Smooth muscle cell (in vitro differentiated cells): ENCODE data around the gene BORCS5. TPM values are rescaled to one million over a fixed set of nuclear protein-coding genes. Genes with fewer than 3 reads are reported as not detected.

Experiments used
- DNase-seq: peaks from one replicate; lab custom pipeline; 2025; ENCODE audit not compliant: unreplicated experiment; lab: John Stamatoyannopoulos, UW
- H2AFZ ChIP-seq: fragments of 200-600 bp; sonication (generic); 2 replicates; pipeline ENCODE4 v1.6.0; 2016; ENCODE audit warnings: antibody characterized with exemption, low read depth, mild to moderate bottlenecking
- H3F3A ChIP-seq: fragments of 200-600 bp; sonication (generic); 2 replicates; pipeline ENCODE4 v1.6.0; 2017; ENCODE audit warnings: antibody characterized with exemption, low read depth
- H3K27ac ChIP-seq: fragments of 200-600 bp; sonication (generic); 2 replicates; pipeline ENCODE4 v1.5.1; 2016; ENCODE audit warnings: low read depth, mild to moderate bottlenecking
- H3K27me3 ChIP-seq: fragments of 200-600 bp; sonication (generic); 2 replicates; pipeline ENCODE4 v1.6.1; 2016; ENCODE audit warnings: low read depth, mild to moderate bottlenecking
- H3K36me3 ChIP-seq: fragments of 200-600 bp; sonication (generic); 2 replicates; pipeline ENCODE4 v1.5.1; 2016; ENCODE audit warnings: low read depth
- H3K4me1 ChIP-seq: fragments of 200-600 bp; sonication (generic); 2 replicates; pipeline ENCODE4 v1.5.1; 2016; ENCODE audit warnings: low read depth
- H3K4me2 ChIP-seq: fragments of 200-600 bp; sonication (generic); 2 replicates; pipeline ENCODE4 v1.6.0; 2016; ENCODE audit warnings: mild to moderate bottlenecking
- H3K4me3 ChIP-seq: fragments of 200-600 bp; sonication (generic); 2 replicates; pipeline ENCODE4 v1.5.1; 2016; ENCODE audit warnings: mild to moderate bottlenecking
- H3K79me2 ChIP-seq: fragments of 200-600 bp; sonication (generic); 2 replicates; pipeline ENCODE4 v1.6.0; 2016; ENCODE audit warnings: low read depth, mild to moderate bottlenecking
- H3K9ac ChIP-seq: fragments of 200-600 bp; sonication (generic); 2 replicates; pipeline ENCODE4 v1.6.0; 2016; ENCODE audit warnings: low read depth
- H3K9me3 ChIP-seq: fragments of 200-600 bp; sonication (generic); replicated peaks from 2 replicates; pipeline ENCODE4 v1.5.1; 2016; ENCODE audit warnings: low read depth
- H4K20me1 ChIP-seq: fragments of 200-600 bp; sonication (generic); 2 replicates; pipeline ENCODE4 v1.6.0; 2016; ENCODE audit warnings: low read depth
- WGBS: methylation state at CpG from one replicate; pipeline ENCODE4 v1.1.7; 2016; ENCODE audit warnings: low lambda C conversion rate; 5-methylcytosine and 5-hydroxymethylcytosine counted together
- polyA plus RNA-seq: library from polyadenylated mRNA; unstranded; fragments of >200 nt; fragmentation: Nextera tagmentation; extraction: Ambion mirVana; gene quantifications from 2 replicates; pipeline ENCODE4 v1.2.1, GENCODE V29; 2016
- total RNA-seq: library from RNA; depleted of rRNA; stranded (reverse); fragments of >200 nt; gene quantifications from 2 replicates; pipeline ENCODE4 v1.2.3, GENCODE V29; 2014
- TF ChIP-seq, protein P1 (sequence below): fragments of 200-600 bp; sonication (generic); IDR thresholded peaks from 2 replicates; pipeline ENCODE4 v1.5.1; 2017; ENCODE audit warnings: borderline replicate concordance, mild to moderate bottlenecking, antibody characterized with exemption; ENCODE audit not compliant: insufficient read depth, poor library complexity, severe bottlenecking

BORCS5 gene
- total and polyA plus RNA-seq, 2 experiments from 2014 or later = 11.2 to 11.7 TPM

DNA sequence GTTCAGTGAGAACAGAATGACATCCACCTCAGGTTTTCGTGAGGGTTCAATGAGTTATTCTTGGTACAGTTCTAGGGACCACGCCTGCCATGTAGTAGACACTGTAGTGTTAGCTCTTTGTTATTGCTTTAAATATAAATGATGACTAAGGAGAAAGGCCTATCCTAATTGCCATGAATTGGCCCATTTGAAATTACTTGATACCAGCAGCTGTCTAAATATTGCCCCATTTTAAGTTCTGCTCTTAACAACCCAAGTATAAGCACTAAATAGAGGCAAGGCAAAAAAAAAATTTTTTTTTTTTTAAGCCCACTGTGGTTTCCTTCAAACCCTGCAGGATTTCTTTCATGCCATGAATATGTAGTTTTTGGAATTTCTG, 84.5 kb downstream of the BORCS5 start:
- no peaks in the 10 kb centered on the region for H3K27me3 ChIP-seq
- TF ChIP-seq, protein P1, sequence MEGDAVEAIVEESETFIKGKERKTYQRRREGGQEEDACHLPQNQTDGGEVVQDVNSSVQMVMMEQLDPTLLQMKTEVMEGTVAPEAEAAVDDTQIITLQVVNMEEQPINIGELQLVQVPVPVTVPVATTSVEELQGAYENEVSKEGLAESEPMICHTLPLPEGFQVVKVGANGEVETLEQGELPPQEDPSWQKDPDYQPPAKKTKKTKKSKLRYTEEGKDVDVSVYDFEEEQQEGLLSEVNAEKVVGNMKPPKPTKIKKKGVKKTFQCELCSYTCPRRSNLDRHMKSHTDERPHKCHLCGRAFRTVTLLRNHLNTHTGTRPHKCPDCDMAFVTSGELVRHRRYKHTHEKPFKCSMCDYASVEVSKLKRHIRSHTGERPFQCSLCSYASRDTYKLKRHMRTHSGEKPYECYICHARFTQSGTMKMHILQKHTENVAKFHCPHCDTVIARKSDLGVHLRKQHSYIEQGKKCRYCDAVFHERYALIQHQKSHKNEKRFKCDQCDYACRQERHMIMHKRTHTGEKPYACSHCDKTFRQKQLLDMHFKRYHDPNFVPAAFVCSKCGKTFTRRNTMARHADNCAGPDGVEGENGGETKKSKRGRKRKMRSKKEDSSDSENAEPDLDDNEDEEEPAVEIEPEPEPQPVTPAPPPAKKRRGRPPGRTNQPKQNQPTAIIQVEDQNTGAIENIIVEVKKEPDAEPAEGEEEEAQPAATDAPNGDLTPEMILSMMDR = no peak
- no peaks in the 10 kb centered on the region for H3K79me2 ChIP-seq
- no peaks in the 10 kb centered on the region for H3K36me3 ChIP-seq
- no peak overlapping the region for H3K9ac ChIP-seq
- H4K20me1 ChIP-seq = peaks cover 7% of the 10 kb centered on the region
- H2AFZ ChIP-seq = no peak overlapping the region
- peaks cover 5% of the 10 kb centered on the region for H3K4me1 ChIP-seq
- WGBS = 98% methylated on average over 2 of the region's 2 CpGs
- H3K4me2 ChIP-seq = peak overlapping the region; percentile 52
- H3K27ac ChIP-seq = peak overlapping the region; percentile 81
- DNase-seq = no peak
- no peak overlapping the region for H3K4me3 ChIP-seq
- no peaks in the 10 kb centered on the region for H3K9me3 ChIP-seq
- H3F3A ChIP-seq = peaks cover 15% of the 10 kb centered on the region

DNA sequence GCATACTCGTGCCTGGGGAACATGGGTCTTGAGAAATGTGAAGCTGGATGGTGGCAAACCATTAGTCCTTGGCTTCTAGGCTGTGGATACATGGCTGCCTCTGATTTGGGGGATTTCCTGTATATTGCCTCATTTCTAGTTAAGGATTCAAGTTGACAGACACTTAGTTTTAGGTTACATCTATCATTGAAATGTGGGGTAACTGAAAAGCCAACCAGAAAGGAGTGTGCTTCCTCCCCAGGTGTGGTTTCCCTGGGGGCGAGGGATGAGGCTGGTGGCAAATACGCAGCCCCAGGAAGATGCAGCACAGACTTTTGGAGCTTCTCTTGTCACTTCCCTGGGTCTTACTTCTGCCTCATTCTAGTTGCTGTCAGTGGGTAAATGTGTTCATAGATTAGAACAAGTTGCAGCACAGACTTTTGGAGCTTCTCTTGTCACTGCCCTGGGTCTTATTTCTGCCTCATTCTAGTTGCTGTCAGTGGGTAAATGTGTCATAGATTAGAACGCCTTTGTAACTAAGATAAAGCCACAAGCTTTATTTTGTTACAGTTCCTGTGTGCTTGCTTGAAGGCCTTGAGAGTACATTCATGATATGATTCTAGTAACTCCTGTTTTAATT, 85.1 kb downstream of the BORCS5 start:
- Histone ChIP-seq H4K20me1 (peaks cover 7% of the 10 kb centered on the region), H3K4me1 (peaks cover 5% of the 10 kb centered on the region), H3K9me3 (no peaks in the 10 kb centered on the region), H3K27me3 (no peaks in the 10 kb centered on the region), H3K27ac (peak overlapping the region; percentile 81), H3K79me2 (no peaks in the 10 kb centered on the region), H3K9ac (peak overlapping the region; percentile 21), H3K36me3 (no peaks in the 10 kb centered on the region), H3K4me2 (peak overlapping the region; percentile 52), H3F3A (peaks cover 15% of the 10 kb centered on the region), H3K4me3 (no peak overlapping the region), H2AFZ (no peak overlapping the region)
- no peak for DNase-seq
- TF ChIP-seq, protein P1 = no peak
- WGBS = 48% methylated on average over 4 of the region's 4 CpGs

DNA sequence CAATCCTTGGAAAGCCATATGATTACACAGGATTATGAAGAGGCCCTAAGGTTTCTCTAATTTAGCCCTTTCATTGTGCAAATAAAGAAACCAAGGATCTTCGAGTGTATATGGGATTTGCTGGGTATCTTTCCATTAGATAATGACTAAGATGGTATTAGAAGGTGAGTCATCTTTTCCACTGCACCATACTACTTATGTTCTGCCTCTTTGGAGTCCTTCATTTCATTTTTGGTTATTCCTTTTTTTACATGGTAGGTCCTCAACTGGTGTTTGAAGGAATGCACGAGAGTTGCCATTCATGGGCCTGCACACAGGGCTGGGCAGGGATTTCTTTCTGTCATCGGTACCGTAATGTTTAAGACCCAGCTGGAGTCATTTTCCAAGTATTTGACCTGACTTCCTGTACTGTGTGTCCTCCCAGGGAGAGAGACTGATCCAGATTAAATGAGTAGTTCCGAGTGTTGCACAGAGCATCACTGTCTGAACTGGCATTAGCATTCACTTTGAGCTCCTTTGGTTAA, 85.7 kb downstream of the BORCS5 start:
- TF ChIP-seq, protein P1 = no peak
- H3K27ac ChIP-seq = peak overlapping the region; percentile 81
- peaks cover 5% of the 10 kb centered on the region for H3K4me1 ChIP-seq
- H4K20me1 ChIP-seq = peaks cover 7% of the 10 kb centered on the region
- H3K9me3 ChIP-seq = no peaks in the 10 kb centered on the region
- no peaks in the 10 kb centered on the region for H3K27me3 ChIP-seq
- H3K4me2 ChIP-seq = peak overlapping the region; percentile 52
- DNase-seq = no peak
- H3K79me2 ChIP-seq = no peaks in the 10 kb centered on the region
- H3K36me3 ChIP-seq = no peaks in the 10 kb centered on the region
- WGBS = 25% methylated on average over 5 of the region's 5 CpGs
- H3F3A ChIP-seq = peaks cover 15% of the 10 kb centered on the region
- H3K9ac ChIP-seq = peak overlapping the region; percentile 21
- H3K4me3 ChIP-seq = no peak overlapping the region
- no peak overlapping the region for H2AFZ ChIP-seq

DNA sequence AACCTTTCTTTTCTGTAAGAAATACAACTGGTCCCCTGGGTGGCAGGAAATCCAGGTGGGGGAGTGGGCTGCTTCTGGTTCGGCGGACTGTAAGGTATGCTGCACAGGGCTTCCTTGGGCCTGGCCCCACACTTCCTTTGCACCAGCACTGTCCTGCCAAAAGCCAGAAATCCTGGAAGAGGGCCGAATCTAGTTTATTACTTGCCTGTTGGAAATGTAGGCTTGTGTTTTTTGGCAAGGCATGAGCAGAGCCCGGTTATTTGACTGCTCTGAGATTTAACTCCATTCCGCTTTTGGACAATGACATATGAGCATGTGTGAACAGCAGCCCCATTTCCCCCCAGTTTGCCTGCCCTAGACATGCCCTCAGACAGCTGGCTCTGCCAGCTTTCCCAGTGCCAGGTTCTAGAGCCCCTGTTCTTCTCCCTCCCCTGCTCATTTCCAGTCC, 86.6 kb downstream of the BORCS5 start:
- Histone ChIP-seq H3K4me2 (no peak overlapping the region), H3K4me3 (no peak overlapping the region), H3K4me1 (peaks cover 5% of the 10 kb centered on the region), H3K27me3 (no peaks in the 10 kb centered on the region), H3K9ac (no peak overlapping the region), H3K79me2 (no peaks in the 10 kb centered on the region), H2AFZ (no peak overlapping the region), H3K9me3 (no peaks in the 10 kb centered on the region), H3K27ac (no peak overlapping the region), H4K20me1 (peaks cover 7% of the 10 kb centered on the region), H3F3A (peaks cover 15% of the 10 kb centered on the region), H3K36me3 (no peaks in the 10 kb centered on the region)
- TF ChIP-seq, protein P1 = no peak
- 98% methylated on average over 5 of the region's 5 CpGs for WGBS
- no peak for DNase-seq
